ENCODE results near the gene TMEM11. TPM values are rescaled to one million over a fixed set of nuclear protein-coding genes. Genes with fewer than 3 reads are reported as not detected.

TMEM11 gene
- total RNA-seq, 1 experiment from 2014 or later, result 23.4 TPM

- Histone ChIP-seq H3K27me3 (ENCODE audit: control insufficient read depth, insufficient read depth, low read length) (no peaks in the 10 kb centered on the region), H3K36me3 (ENCODE audit: control insufficient read depth, insufficient read depth, low read length) (no peaks in the 10 kb centered on the region), H3K27ac (ENCODE audit: low read length) (no peak overlapping the region), H3K4me1 (ENCODE audit: control insufficient read depth, insufficient read depth, low read length) (no peaks in the 10 kb centered on the region), H3K9me3 (ENCODE audit: control insufficient read depth, insufficient read depth, low read depth, low read length) (no peaks in the 10 kb centered on the region), H3K4me3 (ENCODE audit: low read depth in 2 of 2, low read length in 2 of 2) (no peak overlapping the region)
- no TSS peak for BruUV-seq (replicated peaks)
- no peak for TF ChIP-seq POLR2AphosphoS5 (IDR thresholded peaks at IDR 0.05; ENCODE audit: low read depth, low read length)
- TF ChIP-seq SIN3A (IDR thresholded peaks at IDR 0.05; ENCODE audit: borderline replicate concordance, insufficient read depth, low read depth, low read length), result no peak
- TF ChIP-seq CTCF (IDR thresholded peaks at IDR 0.05), result no peak
- TF ChIP-seq, protein P1, sequence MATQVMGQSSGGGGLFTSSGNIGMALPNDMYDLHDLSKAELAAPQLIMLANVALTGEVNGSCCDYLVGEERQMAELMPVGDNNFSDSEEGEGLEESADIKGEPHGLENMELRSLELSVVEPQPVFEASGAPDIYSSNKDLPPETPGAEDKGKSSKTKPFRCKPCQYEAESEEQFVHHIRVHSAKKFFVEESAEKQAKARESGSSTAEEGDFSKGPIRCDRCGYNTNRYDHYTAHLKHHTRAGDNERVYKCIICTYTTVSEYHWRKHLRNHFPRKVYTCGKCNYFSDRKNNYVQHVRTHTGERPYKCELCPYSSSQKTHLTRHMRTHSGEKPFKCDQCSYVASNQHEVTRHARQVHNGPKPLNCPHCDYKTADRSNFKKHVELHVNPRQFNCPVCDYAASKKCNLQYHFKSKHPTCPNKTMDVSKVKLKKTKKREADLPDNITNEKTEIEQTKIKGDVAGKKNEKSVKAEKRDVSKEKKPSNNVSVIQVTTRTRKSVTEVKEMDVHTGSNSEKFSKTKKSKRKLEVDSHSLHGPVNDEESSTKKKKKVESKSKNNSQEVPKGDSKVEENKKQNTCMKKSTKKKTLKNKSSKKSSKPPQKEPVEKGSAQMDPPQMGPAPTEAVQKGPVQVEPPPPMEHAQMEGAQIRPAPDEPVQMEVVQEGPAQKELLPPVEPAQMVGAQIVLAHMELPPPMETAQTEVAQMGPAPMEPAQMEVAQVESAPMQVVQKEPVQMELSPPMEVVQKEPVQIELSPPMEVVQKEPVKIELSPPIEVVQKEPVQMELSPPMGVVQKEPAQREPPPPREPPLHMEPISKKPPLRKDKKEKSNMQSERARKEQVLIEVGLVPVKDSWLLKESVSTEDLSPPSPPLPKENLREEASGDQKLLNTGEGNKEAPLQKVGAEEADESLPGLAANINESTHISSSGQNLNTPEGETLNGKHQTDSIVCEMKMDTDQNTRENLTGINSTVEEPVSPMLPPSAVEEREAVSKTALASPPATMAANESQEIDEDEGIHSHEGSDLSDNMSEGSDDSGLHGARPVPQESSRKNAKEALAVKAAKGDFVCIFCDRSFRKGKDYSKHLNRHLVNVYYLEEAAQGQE (IDR thresholded peaks at IDR 0.05; ENCODE audit: insufficient read depth in 1 of 2, low read depth in 2 of 2, low read length in 1 of 2), result no peak
- TF ChIP-seq TCF7L2 (IDR thresholded peaks at IDR 0.05; ENCODE audit: low read depth, low read length), result no peak
- in situ Hi-C loops (cut with HindIII; ENCODE audit: low pct_unique_long_range_greater_than_20kb, low sequenced_read_pairs), result no loop called here
- no peak for ATAC-seq
- ChIA-PET CTCF (interaction anchor here (0.9 kb wide), 1 partner anchor 118 kb away, joined by 3 read pairs; no protein-coding TSS in a partner anchor), POLR2A (no interaction called here)
- DNase-seq (ENCODE audit: low read depth, low spot score), result no peak
- intact Hi-C loops (cut with micrococcal nuclease; ENCODE audit: unreplicated experiment), result no loop called here
These were observed 33.7 kb upstream of the TMEM11 start for GRCh38 chr17:21247552-21248258.

GRCh38 chr17:21246698-21247097 lies 32.7 kb upstream of the TMEM11 start:
- intact Hi-C loops (cut with micrococcal nuclease; ENCODE audit: unreplicated experiment), result no loop called here
- Histone ChIP-seq H3K27me3 (ENCODE audit: control insufficient read depth, insufficient read depth, low read length) (no peaks in the 10 kb centered on the region), H3K36me3 (ENCODE audit: control insufficient read depth, insufficient read depth, low read length) (no peaks in the 10 kb centered on the region), H3K27ac (ENCODE audit: low read length) (no peak overlapping the region), H3K4me3 (ENCODE audit: low read depth in 2 of 2, low read length in 2 of 2) (no peak overlapping the region), H3K4me1 (ENCODE audit: control insufficient read depth, insufficient read depth, low read length) (no peaks in the 10 kb centered on the region), H3K9me3 (ENCODE audit: control insufficient read depth, insufficient read depth, low read depth, low read length) (no peaks in the 10 kb centered on the region)
- POLR2A ChIA-PET, result no interaction called here
- ATAC-seq, result no peak
- DNase-seq (ENCODE audit: low read depth, low spot score), result no peak
- CTCF ChIA-PET, result interaction anchor here (0.9 kb wide), 1 partner anchor 117 kb away, joined by 3 read pairs; no protein-coding TSS in a partner anchor
- no peak for TF ChIP-seq SIN3A (IDR thresholded peaks at IDR 0.05; ENCODE audit: borderline replicate concordance, insufficient read depth, low read depth, low read length)
- TF ChIP-seq TCF7L2 (IDR thresholded peaks at IDR 0.05; ENCODE audit: low read depth, low read length), result no peak
- TF ChIP-seq POLR2AphosphoS5 (IDR thresholded peaks at IDR 0.05; ENCODE audit: low read depth, low read length), result no peak
- TF ChIP-seq, protein P1 (IDR thresholded peaks at IDR 0.05; ENCODE audit: insufficient read depth in 1 of 2, low read depth in 2 of 2, low read length in 1 of 2), result no peak
- no peak for TF ChIP-seq CTCF (IDR thresholded peaks at IDR 0.05)
- in situ Hi-C loops (cut with HindIII; ENCODE audit: low pct_unique_long_range_greater_than_20kb, low sequenced_read_pairs), result no loop called here
- BruUV-seq (replicated peaks), result no TSS peak
